HUDEP-2 (cell line): Measurements from ENCODE around the gene ALS2.

ENCODE experiments used
- DNase-seq, 76 experiments: peaks; one replicate each; lab custom pipeline; 2025; ENCODE audit not compliant: unreplicated experiment in 76 of 76; lab: John Stamatoyannopoulos, UW

The ALS2 gene

GRCh38 chr2:201761101-201761500, 19.6 kb downstream of the ALS2 start:
- DNase-seq, result no peak

- no peak for DNase-seq
These were observed 21.2 kb downstream of the ALS2 start for GRCh38 chr2:201759567-201759966.

GRCh38 chr2:201758873-201759272, 21.9 kb downstream of the ALS2 start:
- no peak for DNase-seq

- no peak for DNase-seq
These were observed 22.5 kb downstream of the ALS2 start for GRCh38 chr2:201758234-201758633.

GRCh38 chr2:201754717-201755415, 25.9 kb downstream of the ALS2 start:
- no peak for DNase-seq

- DNase-seq, result no peak
These were observed 29.2 kb downstream of the ALS2 start for GRCh38 chr2:201751566-201751965.

GRCh38 chr2:201746551-201746950, 34.2 kb downstream of the ALS2 start:
- peak in 18 of 76 experiments; percentile 1 to 38 (median 10) for DNase-seq

- DNase-seq, result no peak
These were observed 45.2 kb downstream of the ALS2 start for GRCh38 chr2:201735486-201735885.

GRCh38 chr2:201734111-201734510, 46.6 kb downstream of the ALS2 start:
- DNase-seq, result no peak

GRCh38 chr2:201733544-201733943, 47.2 kb downstream of the ALS2 start:
- DNase-seq, result no peak

GRCh38 chr2:201730651-201731285, 50.0 kb downstream of the ALS2 start:
- DNase-seq, result no peak

- no peak for DNase-seq
These were observed 65.3 kb downstream of the ALS2 start for GRCh38 chr2:201715459-201715858.

GRCh38 chr2:201712726-201713125, 68.0 kb downstream of the ALS2 start:
- DNase-seq, result no peak

- peak in 20 of 76 experiments; percentile 1 to 71 (median 28) for DNase-seq
These were observed 71.0 kb downstream of the ALS2 start for GRCh38 chr2:201709747-201710146.

GRCh38 chr2:201709049-201709448, 71.7 kb downstream of the ALS2 start:
- no peak for DNase-seq

GRCh38 chr2:201707753-201708152, 73.0 kb downstream of the ALS2 start:
- DNase-seq, result no peak

GRCh38 chr2:201707142-201707541, 73.6 kb downstream of the ALS2 start:
- no peak for DNase-seq

- no peak for DNase-seq
These were observed 76.2 kb downstream of the ALS2 start for GRCh38 chr2:201704536-201704935.

- DNase-seq, result no peak
These were observed 79.1 kb downstream of the ALS2 start for GRCh38 chr2:201701646-201702045.

- no peak for DNase-seq
These were observed 81.3 kb downstream of the ALS2 start for GRCh38 chr2:201699416-201699815.

- peak in 1 of 76 experiments; percentile 5 for DNase-seq
These were observed 82.0 kb downstream of the ALS2 start, which contains the start of gene MPP4 for GRCh38 chr2:201698588-201699226. Gene MPP4, minus strand, starts transcription at chr2:201698644. Its CDS starts 4,690 bp downstream, at chr2:201693954.

- no peak for DNase-seq
These were observed 82.8 kb downstream of the ALS2 start for GRCh38 chr2:201697899-201698298.
